ENCODE measurements around the gene RAB11B.
"Not testable (repeated sequence)": the region's sequence is repeated elsewhere in the genome, so short reads cannot be mapped to it uniquely, and the experiment has no call there.

- not testable (repeated sequence) for TF ChIP-seq EZH2 (IDR thresholded peaks at IDR 0.05; ENCODE audit: insufficient read depth, poor library complexity, severe bottlenecking); EZH2phosphoT487 (IDR thresholded peaks at IDR 0.05; ENCODE audit: insufficient read depth, low read depth)
These were observed 13.7 kb upstream of the RAB11B start for GRCh38 chr19:8376373-8376974.

All from GM23248 (cell line).